ENCODE results near the gene S1PR1. TPM values are rescaled to one million over a fixed set of nuclear protein-coding genes. Genes with fewer than 3 reads are reported as not detected.

S1PR1 gene
- total RNA-seq, 4 donors from 2014 or later = 28.8 to 54.3 (median 47.5) TPM

- Histone ChIP-seq H3K4me1 (no peaks in the 10 kb centered on the region), H3K9me3 (no peaks in the 10 kb centered on the region), H3K36me3 (no peaks in the 10 kb centered on the region), H3K4me3 (no peak overlapping the region), H3K27me3 (no peaks in the 10 kb centered on the region), H3K27ac (no peak overlapping the region)
- TF ChIP-seq POLR2A (IDR thresholded peaks at IDR 0.05) = no peak
- TF ChIP-seq, protein P1, sequence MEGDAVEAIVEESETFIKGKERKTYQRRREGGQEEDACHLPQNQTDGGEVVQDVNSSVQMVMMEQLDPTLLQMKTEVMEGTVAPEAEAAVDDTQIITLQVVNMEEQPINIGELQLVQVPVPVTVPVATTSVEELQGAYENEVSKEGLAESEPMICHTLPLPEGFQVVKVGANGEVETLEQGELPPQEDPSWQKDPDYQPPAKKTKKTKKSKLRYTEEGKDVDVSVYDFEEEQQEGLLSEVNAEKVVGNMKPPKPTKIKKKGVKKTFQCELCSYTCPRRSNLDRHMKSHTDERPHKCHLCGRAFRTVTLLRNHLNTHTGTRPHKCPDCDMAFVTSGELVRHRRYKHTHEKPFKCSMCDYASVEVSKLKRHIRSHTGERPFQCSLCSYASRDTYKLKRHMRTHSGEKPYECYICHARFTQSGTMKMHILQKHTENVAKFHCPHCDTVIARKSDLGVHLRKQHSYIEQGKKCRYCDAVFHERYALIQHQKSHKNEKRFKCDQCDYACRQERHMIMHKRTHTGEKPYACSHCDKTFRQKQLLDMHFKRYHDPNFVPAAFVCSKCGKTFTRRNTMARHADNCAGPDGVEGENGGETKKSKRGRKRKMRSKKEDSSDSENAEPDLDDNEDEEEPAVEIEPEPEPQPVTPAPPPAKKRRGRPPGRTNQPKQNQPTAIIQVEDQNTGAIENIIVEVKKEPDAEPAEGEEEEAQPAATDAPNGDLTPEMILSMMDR (IDR thresholded peaks at IDR 0.05 in 4 of 5, conservative IDR thresholded peaks at IDR 0.05 in 1 of 5) = no peak
- in situ Hi-C loops (cut with MboI; ENCODE audit: low sequenced_read_pairs in 4 of 4) = no loop called here
- ATAC-seq = no peak
- no peak for DNase-seq
- intact Hi-C loops (cut with DNase I; ENCODE audit: low total_unique reads) = no loop called here
These were observed 45.8 kb upstream of the S1PR1 start for GRCh38 chr1:101191049-101191448.

DNA sequence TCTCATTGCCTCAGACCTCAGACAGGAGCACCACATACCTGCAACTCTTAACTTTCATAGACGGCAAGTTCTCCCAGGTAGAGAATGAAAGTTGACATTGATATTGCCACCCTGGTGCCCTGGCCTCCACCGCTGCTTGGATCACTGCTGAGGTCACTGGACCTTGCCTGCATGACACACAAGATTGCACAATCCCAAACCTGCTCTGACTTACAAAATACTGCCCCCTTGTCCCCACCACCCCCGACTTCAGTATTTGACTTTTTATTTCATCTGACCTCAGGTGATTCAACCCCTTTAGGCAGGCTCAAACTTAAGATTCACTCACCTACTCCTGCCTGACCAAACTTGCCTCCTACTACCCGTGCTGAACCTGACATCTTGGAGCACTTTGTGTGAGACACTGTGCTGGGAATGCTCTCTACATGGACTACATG, 43.1 kb upstream of the S1PR1 start:
- no peak for TF ChIP-seq POLR2A (IDR thresholded peaks at IDR 0.05)
- TF ChIP-seq, protein P1 (IDR thresholded peaks at IDR 0.05 in 4 of 5, conservative IDR thresholded peaks at IDR 0.05 in 1 of 5) = no peak
- intact Hi-C loops (cut with DNase I; ENCODE audit: low total_unique reads) (no loop called here), in situ Hi-C loops (cut with MboI; ENCODE audit: low sequenced_read_pairs in 4 of 4) (no loop called here)
- DNase-seq = no peak
- Histone ChIP-seq H3K4me1 (no peaks in the 10 kb centered on the region), H3K9me3 (no peaks in the 10 kb centered on the region), H3K27ac (no peak overlapping the region), H3K4me3 (no peak overlapping the region), H3K27me3 (no peaks in the 10 kb centered on the region), H3K36me3 (no peaks in the 10 kb centered on the region)
- ATAC-seq = no peak

DNA sequence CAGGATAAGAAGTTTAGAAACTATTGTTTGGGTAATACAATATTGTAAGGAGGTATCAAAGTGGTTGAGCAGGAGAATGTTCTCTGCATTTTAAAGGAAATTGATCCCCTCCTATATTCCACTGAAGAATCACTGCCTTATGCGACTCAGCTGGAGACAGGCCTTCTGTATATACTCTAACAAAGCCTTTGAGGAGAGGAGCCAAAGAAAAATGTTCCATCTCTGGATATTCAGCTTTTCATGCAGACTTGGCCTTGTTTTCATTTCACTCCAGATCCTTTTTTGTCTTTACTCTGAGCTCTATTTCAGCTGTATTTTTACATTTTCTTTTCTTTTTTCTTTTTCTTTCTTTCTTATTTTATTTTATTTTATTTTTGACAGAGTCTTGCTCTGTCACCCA, 42.1 kb upstream of the S1PR1 start:
- Histone ChIP-seq H3K9me3 (no peaks in the 10 kb centered on the region), H3K27me3 (no peaks in the 10 kb centered on the region), H3K27ac (no peak overlapping the region), H3K4me1 (no peaks in the 10 kb centered on the region), H3K4me3 (no peak overlapping the region), H3K36me3 (no peaks in the 10 kb centered on the region)
- intact Hi-C loops (cut with DNase I; ENCODE audit: low total_unique reads) (no loop called here), in situ Hi-C loops (cut with MboI; ENCODE audit: low sequenced_read_pairs in 4 of 4) (no loop called here)
- ATAC-seq (no peak), DNase-seq (no peak)
- TF ChIP-seq POLR2A (IDR thresholded peaks at IDR 0.05) = no peak
- TF ChIP-seq, protein P1 (IDR thresholded peaks at IDR 0.05 in 4 of 5, conservative IDR thresholded peaks at IDR 0.05 in 1 of 5) = no peak

DNA sequence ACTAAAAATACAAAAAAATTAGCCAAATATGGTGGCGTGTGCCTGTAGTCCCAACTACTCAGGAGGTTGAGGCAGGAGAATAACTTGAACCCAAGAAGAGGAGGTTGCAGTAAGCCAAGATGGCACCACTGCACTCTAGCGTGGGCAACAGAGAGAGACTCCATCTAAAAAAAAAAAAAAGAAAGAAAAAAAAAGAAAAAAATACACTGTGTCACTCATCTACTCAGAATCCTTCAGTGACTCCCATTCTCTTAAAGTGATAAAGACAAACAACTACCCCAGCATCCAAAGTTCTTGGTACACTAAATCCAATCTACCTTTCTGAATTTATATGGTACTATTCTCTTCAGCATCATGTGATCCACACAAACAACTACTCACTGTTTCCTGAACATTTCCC, 40.2 kb upstream of the S1PR1 start:
- in situ Hi-C loops (cut with MboI; ENCODE audit: low sequenced_read_pairs in 4 of 4) = no loop called here
- ATAC-seq (no peak), DNase-seq (no peak)
- no peaks in the 10 kb centered on the region for H3K4me1 ChIP-seq
- H3K9me3 ChIP-seq = no peaks in the 10 kb centered on the region
- TF ChIP-seq POLR2A (IDR thresholded peaks at IDR 0.05) = no peak
- TF ChIP-seq, protein P1 (IDR thresholded peaks at IDR 0.05 in 4 of 5, conservative IDR thresholded peaks at IDR 0.05 in 1 of 5) = no peak
- intact Hi-C loops (cut with DNase I; ENCODE audit: low total_unique reads) = no loop called here
- H3K27me3 ChIP-seq = no peaks in the 10 kb centered on the region
- H3K27ac ChIP-seq = no peak overlapping the region
- H3K4me3 ChIP-seq = no peak overlapping the region
- H3K36me3 ChIP-seq = no peaks in the 10 kb centered on the region

Measured in gastrocnemius medialis (tissue), 4 donors.